Coronary artery (tissue), 2 donors: ENCODE results near the gene GLTP.
"Not testable (repeated sequence)": the region's sequence is repeated elsewhere in the genome, so short reads cannot be mapped to it uniquely, and the experiment has no call there.

Experiments used
- DNase-seq: peaks from one replicate; pipeline ENCODE4 v3.0.0-alpha.2; 2017; ENCODE audit warnings: low spot score
- H3K27ac ChIP-seq, 2 donors: fragments of 200-600 bp; sonication (generic); one replicate each; pipeline ENCODE4 v1.5.1; 2016 to 2019
- H3K4me3 ChIP-seq: fragments of 200-600 bp; sonication (generic); 2 replicates; pipeline ENCODE4 v1.5.1; 2016; ENCODE audit warnings: mild to moderate bottlenecking, moderate library complexity
- TF ChIP-seq, protein P1 (sequence below): fragments of 200-600 bp; sonication (generic); IDR thresholded peaks from one replicate; pipeline ENCODE4 v1.5.1; 2019; ENCODE audit warnings: antibody characterized with exemption

The GLTP gene

DNA sequence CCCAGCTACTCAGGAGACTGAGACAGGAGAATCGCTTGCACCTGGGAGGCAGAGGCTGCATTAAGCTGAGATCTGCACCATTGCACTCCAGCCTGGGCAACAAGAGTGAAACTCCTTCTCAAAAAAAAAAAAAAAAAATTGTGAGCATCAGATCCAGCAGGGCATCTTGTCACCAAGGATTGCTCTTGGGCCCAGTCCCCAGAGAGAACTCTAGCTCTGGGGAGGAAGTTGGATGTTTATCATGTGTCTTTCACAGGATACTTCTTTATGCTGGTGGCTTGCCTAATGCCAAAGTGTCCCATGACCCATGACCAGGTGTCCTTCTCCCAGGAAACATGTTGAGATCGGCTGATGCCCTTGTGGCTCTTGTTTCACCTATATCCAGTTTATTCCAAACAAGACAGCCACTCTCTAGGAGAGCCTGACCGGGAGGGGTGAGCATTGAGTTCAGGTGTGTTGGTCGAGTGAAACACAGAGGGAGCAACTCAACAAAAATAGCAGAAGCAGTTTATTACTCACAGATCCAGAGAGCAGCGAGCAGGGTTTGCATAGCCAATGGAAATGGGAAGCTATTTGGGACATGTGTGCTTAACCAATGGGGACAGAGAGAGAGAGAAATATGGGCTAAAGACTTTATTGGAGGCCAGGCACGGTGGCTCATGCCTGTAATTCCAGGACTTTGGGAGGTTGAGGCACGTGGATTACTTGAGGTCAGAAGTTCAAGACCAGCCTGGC lies 13.1 kb upstream of the GLTP start:
- no peak overlapping the region for H3K27ac ChIP-seq
- TF ChIP-seq, protein P1, sequence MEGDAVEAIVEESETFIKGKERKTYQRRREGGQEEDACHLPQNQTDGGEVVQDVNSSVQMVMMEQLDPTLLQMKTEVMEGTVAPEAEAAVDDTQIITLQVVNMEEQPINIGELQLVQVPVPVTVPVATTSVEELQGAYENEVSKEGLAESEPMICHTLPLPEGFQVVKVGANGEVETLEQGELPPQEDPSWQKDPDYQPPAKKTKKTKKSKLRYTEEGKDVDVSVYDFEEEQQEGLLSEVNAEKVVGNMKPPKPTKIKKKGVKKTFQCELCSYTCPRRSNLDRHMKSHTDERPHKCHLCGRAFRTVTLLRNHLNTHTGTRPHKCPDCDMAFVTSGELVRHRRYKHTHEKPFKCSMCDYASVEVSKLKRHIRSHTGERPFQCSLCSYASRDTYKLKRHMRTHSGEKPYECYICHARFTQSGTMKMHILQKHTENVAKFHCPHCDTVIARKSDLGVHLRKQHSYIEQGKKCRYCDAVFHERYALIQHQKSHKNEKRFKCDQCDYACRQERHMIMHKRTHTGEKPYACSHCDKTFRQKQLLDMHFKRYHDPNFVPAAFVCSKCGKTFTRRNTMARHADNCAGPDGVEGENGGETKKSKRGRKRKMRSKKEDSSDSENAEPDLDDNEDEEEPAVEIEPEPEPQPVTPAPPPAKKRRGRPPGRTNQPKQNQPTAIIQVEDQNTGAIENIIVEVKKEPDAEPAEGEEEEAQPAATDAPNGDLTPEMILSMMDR = no peak
- H3K4me3 ChIP-seq = no peak overlapping the region
- DNase-seq = no peak

DNA sequence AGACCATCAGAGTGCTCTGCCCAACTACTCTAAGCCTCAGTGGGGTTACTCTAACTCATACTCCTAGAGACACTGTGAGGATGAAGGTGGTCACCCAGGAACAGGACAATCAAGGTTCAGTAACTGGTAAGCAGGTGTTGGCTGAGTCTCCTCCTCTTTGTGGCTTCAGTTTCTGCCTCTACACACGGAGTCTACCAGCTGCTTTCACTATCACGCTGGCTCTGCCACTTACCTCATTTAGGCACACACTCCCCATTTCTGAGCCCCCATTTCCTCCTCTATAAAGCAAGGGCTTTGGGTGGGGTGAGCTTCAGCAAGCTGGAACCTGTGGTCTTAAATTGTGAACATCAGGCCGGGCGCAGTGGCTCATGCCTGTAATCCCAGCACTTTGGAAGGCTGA lies 12.4 kb upstream of the GLTP start:
- TF ChIP-seq, protein P1 = no peak
- H3K27ac ChIP-seq = no peak overlapping the region
- H3K4me3 ChIP-seq = no peak overlapping the region
- no peak for DNase-seq

DNA sequence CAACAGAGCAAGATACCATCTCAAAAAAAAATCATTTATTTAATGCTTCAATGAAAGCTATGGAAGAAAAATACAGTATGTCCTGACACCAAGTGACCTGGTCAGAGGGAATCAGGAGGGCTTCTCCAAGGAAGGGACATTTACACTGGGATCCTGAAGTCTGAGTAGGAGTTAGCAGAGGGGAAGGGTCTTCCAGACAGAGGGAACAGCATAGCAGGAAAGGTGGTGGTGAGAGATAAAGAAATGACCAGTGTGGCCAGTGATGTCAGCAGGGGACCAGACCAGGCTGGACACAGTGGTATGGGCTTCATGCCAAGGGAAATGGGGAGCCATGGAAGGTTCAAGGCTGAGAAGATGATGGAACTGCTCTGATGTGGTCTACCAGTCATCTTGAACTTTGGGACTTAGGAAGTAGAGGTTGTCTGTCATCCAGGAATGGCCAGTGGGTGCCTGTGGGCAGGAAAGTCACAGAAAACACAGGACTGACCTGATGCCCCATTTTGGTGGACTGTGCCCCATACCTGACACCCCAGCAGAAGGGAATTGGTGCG lies 11.9 kb upstream of the GLTP start:
- no peak for DNase-seq
- Histone ChIP-seq H3K4me3 (no peak overlapping the region), H3K27ac (no peak overlapping the region)
- TF ChIP-seq, protein P1 = no peak

DNA sequence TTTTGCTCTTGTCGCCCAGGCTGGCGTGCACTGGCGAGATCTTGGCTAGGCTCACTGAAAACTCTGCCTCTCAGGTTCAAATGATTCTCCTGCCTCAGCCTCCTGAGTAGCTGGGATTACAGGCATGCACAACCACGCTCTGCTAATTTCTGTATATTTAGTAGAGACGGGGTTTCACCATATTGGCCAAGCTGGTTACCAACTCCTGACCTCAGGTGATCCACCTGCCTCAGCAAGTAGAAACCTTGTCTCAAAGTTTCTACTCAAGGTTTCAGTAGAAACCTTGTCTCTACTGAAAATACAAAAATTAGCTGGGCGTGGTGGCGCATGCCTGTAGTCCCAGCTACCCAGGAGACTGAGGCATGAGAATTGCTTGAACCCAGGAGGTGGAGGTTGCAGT lies 11.4 kb upstream of the GLTP start:
- not testable (repeated sequence) for H3K27ac ChIP-seq, H3K4me3 ChIP-seq, DNase-seq

DNA sequence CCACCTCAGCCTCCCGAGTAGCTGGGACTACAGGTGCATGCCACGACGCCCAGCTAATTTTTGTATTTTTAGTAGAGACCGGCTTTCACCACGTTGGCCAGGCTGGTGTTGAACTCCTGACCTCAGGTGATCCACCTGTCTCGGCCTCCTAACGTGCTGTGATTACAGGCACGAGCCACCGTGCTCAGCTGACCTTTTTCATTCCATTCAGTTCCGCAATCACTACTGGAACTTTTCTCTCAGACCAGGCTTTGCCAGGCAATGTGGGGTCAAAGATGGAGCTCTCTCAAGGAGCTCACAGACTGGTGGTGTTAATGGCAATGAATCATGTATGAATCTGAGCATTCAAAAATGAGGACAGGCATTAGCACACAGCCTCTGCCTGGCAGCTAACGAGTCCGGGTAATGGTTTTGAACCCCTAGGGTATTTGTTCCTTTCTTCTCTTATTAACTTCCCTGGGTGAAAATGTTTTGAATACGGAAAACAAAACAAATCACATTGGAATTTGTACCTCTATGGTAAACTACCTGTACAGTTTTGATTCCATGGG lies 10.4 kb upstream of the GLTP start:
- Histone ChIP-seq H3K4me3 (no peak overlapping the region), H3K27ac (no peak overlapping the region)
- TF ChIP-seq, protein P1 = no peak
- no peak for DNase-seq

DNA sequence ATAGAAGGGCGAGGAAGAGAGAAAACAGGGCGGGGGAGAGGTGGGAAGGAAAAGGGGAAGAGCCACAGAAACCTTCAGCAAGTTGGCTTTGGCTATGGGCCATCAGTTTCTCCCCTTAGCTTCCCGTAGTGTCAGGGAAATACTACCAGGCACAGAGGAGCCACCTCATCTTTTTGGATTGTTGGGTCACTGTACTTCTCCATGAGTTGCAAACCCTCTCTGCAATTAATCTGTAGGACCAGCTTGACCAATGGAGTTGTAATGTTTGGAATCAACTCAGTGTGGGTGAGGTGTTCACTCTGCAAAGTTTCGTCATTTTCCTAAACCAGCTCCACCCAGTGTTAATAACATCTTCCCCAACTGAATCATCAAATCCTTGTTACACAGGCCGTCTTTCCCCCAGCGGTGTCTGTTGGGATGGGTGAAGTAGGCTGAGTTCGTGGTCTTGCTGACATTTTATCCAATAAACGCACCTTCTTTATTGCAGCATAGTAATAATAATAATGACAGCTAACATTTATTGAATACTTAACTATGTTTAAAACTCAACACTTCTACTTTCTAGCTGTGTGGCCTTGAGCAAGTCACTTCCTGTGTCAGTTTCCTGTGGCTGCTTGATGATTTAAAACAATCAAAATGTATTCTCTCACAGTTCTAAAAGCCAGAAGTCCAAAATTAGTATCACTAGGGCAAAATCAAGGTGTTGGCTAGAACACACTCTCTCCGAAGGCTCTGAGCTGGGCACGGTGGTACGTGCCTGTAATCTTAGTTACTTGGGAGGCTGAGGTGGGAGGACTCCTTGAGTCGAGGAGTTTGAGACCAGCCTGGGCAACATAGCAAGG lies 8.1 kb upstream of the GLTP start:
- TF ChIP-seq, protein P1 = no peak
- DNase-seq = no peak
- Histone ChIP-seq H3K4me3 (peak overlapping the region; percentile 4), H3K27ac (peak overlapping the region in 1 of 2 donors; percentile 70)

DNA sequence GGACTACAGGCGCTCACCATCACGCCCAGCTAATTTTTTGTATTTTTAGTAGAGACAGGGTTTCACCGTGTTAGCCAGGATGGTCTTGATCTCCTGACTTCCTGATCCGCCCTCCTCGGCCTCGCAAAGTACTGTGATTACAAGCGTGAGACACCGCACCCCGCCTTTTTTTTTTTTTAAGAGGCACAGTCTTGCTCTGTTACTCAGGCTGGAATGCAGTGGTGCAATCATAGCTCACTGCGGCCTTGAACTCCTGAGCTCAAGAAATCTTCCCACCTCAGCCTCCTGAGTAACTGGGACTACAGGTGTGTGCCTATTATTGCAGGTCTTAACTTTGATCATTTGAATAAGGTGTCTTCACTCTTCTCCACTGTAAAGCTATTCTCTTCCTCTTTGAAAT lies 5.3 kb upstream of the GLTP start:
- TF ChIP-seq, protein P1 = no peak
- no peak overlapping the region for H3K27ac ChIP-seq
- DNase-seq = no peak
- H3K4me3 ChIP-seq = no peak overlapping the region
